Hematopoietic multipotent progenitor cell (in vitro differentiated cells): ENCODE results near the gene WFIKKN2. TPM values are rescaled to one million over a fixed set of nuclear protein-coding genes. Genes with fewer than 3 reads are reported as not detected.
"Not testable (repeated sequence)": the region's sequence is repeated elsewhere in the genome, so short reads cannot be mapped to it uniquely, and the experiment has no call there.

Experiments
- DNase-seq, 3 donors: peaks; one replicate each; pipeline ENCODE4 v3.0.0-alpha.2; 2011 to 2015; ENCODE audit warnings: low read depth in 2 of 3, low spot score in 2 of 3
- total RNA-seq: library from RNA; depleted of rRNA; stranded (reverse); fragments of >200 nt; gene quantifications from one replicate; pipeline ENCODE4 v1.2.3, GENCODE V29; 2012

Gene WFIKKN2
- total RNA-seq, result under 0.01 TPM

- peak in 1 of 3 donors; percentile 36 for DNase-seq
These were observed at the start of gene WFIKKN2 for GRCh38 chr17:50835301-50836234. TSS of gene WFIKKN2 (plus strand) at chr17:50835586. CDS start at chr17:50835938, 352 bp downstream.

- no peak for DNase-seq
These were observed 49.3 kb upstream of the WFIKKN2 start for GRCh38 chr17:50785946-50786570.

GRCh38 chr17:50787106-50787505, 48.3 kb upstream of the WFIKKN2 start:
- DNase-seq, result no peak

- peak in 2 of 3 donors; percentile 51 to 82 for DNase-seq
These were observed 44.8 kb upstream of the WFIKKN2 start for GRCh38 chr17:50790618-50791017.

- DNase-seq, result no peak
These were observed 43.3 kb upstream of the WFIKKN2 start for GRCh38 chr17:50792132-50792531.

GRCh38 chr17:50793007-50793406, 42.4 kb upstream of the WFIKKN2 start:
- no peak for DNase-seq

GRCh38 chr17:50794361-50794760, 41.0 kb upstream of the WFIKKN2 start:
- DNase-seq, result no peak

- DNase-seq, result peak in 2 of 3 donors; percentile 30 to 72
These were observed 38.1 kb upstream of the WFIKKN2 start for GRCh38 chr17:50797135-50797810.

GRCh38 chr17:50798424-50799288, 36.7 kb upstream of the WFIKKN2 start:
- no peak for DNase-seq

GRCh38 chr17:50799582-50799981, 35.8 kb upstream of the WFIKKN2 start:
- no peak for DNase-seq

- DNase-seq, result no peak
These were observed 35.1 kb upstream of the WFIKKN2 start for GRCh38 chr17:50800196-50800700.

GRCh38 chr17:50802609-50803571, 32.5 kb upstream of the WFIKKN2 start:
- no peak for DNase-seq

GRCh38 chr17:50803676-50804075, 31.7 kb upstream of the WFIKKN2 start:
- DNase-seq, result no peak

GRCh38 chr17:50804749-50805475, 30.5 kb upstream of the WFIKKN2 start:
- DNase-seq, result not testable (repeated sequence)

- no peak for DNase-seq
These were observed 29.9 kb upstream of the WFIKKN2 start for GRCh38 chr17:50805486-50805885.

GRCh38 chr17:50806141-50806643, 29.2 kb upstream of the WFIKKN2 start:
- no peak for DNase-seq

GRCh38 chr17:50807009-50807408, 28.4 kb upstream of the WFIKKN2 start:
- no peak for DNase-seq

GRCh38 chr17:50807675-50808074, 27.7 kb upstream of the WFIKKN2 start:
- DNase-seq, result no peak
